Spinal cord (tissue), 10 donors: ENCODE results near the gene SKIC8. TPM values are rescaled to one million over a fixed set of nuclear protein-coding genes. Genes with fewer than 3 reads are reported as not detected.
A peak's percentile ranks its signal among the peaks of the same experiment; 100 is the strongest.

Source experiments
- DNase-seq, 6 donors: peaks; one replicate each; pipeline versions ENCODE4 v3.0.0 to v3.0.0-alpha.2; 2013 to 2015; ENCODE audit warnings: low spot score in 6 of 6, low read depth in 4 of 6
- H3K27ac ChIP-seq: one replicate; pipeline ENCODE4 v1.5.1; 2013; ENCODE audit warnings: low read depth, low read length, control low read depth
- H3K27me3 ChIP-seq: one replicate; pipeline ENCODE4 v1.6.1; 2013; ENCODE audit warnings: low read length; ENCODE audit not compliant: control insufficient read depth, insufficient read depth
- H3K36me3 ChIP-seq: one replicate; pipeline ENCODE4 v1.6.1; 2013; ENCODE audit warnings: low read length; ENCODE audit not compliant: control insufficient read depth, insufficient read depth
- H3K4me1 ChIP-seq: one replicate; pipeline ENCODE4 v1.6.1; 2013; ENCODE audit warnings: low read length; ENCODE audit not compliant: control insufficient read depth, insufficient read depth
- H3K4me3 ChIP-seq: one replicate; pipeline ENCODE4 v1.5.1; 2013; ENCODE audit warnings: low read depth, low read length, control low read depth
- H3K9me3 ChIP-seq: one replicate; pipeline ENCODE4 v1.6.1; 2013; ENCODE audit warnings: low read length; ENCODE audit not compliant: control insufficient read depth, insufficient read depth
- WGBS: methylation state at CpG from one replicate; pipeline ENCODE4 v1.1.5; 2013; ENCODE audit warnings: missing lambda C conversion rate; ENCODE audit not compliant: insufficient coverage; 5-methylcytosine and 5-hydroxymethylcytosine counted together
- polyA plus RNA-seq, 2 donors: library from polyadenylated mRNA; unstranded; fragments of 120-200 nt; gene quantifications; one replicate each; pipeline ENCODE4 v1.2.1, GENCODE V29; 2013; ENCODE audit not compliant: insufficient read length in 2 of 2
- total RNA-seq, 2 donors: library from RNA; depleted of rRNA in 1 of 2; stranded (reverse); fragments of 120-200 nt in 1 of 2; fragments of >200 nt in 1 of 2; gene quantifications; one replicate each; pipeline versions ENCODE4 v1.2.3 to v1.2.4, GENCODE V29; 2013 to 2014
- donor health status: healthy.

SKIC8 gene
- total and polyA plus RNA-seq, 4 donors, result 71.8 to 104 (median 93.8) TPM

DNA sequence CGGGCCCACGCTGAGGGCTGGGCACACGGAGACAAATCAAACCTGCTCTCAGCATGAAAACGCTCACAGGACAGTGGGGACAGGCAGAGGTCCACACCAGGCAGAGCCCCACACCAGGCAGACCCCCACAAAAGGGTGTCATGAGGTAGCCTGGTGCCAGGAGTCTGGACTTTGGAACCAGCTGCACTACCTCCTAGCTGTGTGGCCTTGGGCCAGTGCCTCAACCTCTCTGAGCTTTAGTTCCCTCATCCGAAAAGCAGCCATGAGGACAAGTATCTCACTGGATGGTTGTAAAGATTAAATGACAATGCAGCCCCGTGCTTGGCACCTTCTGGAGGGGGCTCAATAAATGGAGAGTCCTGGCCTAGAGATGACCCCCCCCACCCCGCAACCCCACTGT, 24.3 kb upstream of the SKIC8 start:
- Histone ChIP-seq H3K27ac (no peak overlapping the region), H3K36me3 (no peaks in the 10 kb centered on the region), H3K4me3 (no peak overlapping the region), H3K9me3 (no peaks in the 10 kb centered on the region), H3K27me3 (peaks cover 7% of the 10 kb centered on the region), H3K4me1 (peaks cover 45% of the 10 kb centered on the region)
- no peak for DNase-seq
- WGBS, result 51% methylated on average over 4 of the region's 7 CpGs

DNA sequence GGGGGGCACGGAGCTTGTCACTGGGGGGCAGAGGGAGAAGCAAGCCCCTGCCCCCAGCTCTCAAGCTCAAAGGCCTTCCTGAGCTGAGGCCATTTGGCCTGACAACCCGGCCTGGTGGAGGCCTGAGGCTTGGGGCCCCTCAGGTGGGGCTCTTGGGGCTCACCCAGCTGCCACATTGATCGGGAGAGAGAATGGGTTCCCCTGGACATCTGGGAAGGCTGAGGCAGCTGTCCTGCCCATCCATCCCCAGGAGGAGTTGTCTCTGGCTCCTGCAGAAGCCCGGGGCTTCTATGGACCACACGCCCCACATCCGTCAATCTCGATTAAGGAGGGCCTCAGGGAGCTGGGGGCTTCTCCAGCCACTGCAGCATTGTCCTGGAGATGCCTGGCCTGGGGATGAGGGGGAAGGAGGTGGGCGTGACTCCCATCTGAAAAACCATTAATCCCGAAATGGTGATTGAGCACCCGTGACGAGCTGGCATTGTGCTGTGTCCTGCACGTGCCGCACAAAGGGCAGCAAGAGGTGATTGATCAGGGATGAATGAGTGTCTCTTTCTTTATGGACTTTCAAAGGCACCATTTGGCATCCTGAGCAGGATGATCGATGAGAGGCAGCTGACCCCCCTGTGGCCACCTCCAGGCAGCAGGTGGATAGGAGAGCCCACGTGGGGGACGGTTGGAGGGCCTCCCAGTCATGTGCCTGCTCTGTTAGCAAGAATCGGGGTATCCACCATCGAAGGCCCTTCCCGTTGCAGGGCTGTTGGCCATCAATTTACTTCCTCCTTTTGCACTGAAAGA, 23.5 kb upstream of the SKIC8 start:
- DNase-seq, result peak in 1 of 6 donors; percentile 95
- H3K4me3 ChIP-seq, result no peak overlapping the region

DNA sequence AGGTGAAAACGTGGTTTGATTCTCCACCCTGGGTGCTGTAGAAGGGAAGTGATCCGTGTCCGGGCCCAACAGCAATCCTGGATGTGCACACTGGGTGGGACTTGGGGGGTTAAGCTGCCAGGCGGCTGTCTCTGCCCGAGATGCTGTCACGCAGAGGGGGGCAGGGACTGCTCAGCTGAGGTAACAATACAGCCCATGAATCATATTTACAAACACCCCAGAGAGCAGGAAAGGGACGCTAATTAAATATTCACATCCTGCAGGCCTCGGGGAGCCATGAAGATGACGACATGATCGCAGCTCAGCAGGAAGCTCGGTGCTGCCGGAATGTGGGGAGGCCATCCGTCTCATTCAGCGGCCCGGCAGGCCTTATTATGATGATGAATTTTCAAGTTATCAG, 22.8 kb upstream of the SKIC8 start:
- H3K4me3 ChIP-seq, result no peak overlapping the region
- H3K27ac ChIP-seq, result peak overlapping the region; percentile 57

More for the DNA sequence above, 23.5 kb upstream of the SKIC8 start:
- Histone ChIP-seq H3K4me1 (peaks cover 47% of the 10 kb centered on the region), H3K9me3 (no peaks in the 10 kb centered on the region), H3K36me3 (no peaks in the 10 kb centered on the region), H3K27ac (peak overlapping the region; percentile 57), H3K27me3 (peaks cover 3% of the 10 kb centered on the region)
- WGBS, result 33% methylated on average over 14 of the region's 19 CpGs

DNA sequence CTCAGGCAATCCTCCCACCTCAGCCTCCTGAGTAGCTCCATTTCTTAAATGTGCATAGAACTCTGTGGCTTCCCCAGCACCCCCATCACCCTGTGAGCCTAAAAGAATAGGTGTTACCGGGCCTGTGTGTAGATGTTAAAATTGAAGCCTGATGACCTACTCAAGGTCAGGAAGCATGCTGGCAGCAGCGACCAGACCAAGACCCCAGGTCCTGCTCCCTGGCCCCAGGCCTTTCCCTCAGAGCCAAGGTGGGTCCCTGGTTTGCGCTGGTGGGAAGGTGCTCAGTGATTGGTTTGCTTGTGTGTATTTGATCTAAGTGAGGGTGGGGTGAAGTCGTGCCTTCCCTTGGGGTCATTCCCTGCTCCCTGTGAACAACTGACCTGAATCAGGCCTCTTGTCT, 22.4 kb upstream of the SKIC8 start:
- H3K9me3 ChIP-seq, result no peaks in the 10 kb centered on the region
- peaks cover 53% of the 10 kb centered on the region for H3K4me1 ChIP-seq
- peak overlapping the region; percentile 10 for H3K27ac ChIP-seq
- no peak for DNase-seq
- 76% methylated on average over 4 of the region's 4 CpGs for WGBS
- no peak overlapping the region for H3K4me3 ChIP-seq
- H3K36me3 ChIP-seq, result no peaks in the 10 kb centered on the region
- H3K27me3 ChIP-seq, result peaks cover 3% of the 10 kb centered on the region

More for the DNA sequence above, 22.8 kb upstream of the SKIC8 start:
- no peaks in the 10 kb centered on the region for H3K9me3 ChIP-seq
- H3K36me3 ChIP-seq, result no peaks in the 10 kb centered on the region
- peaks cover 3% of the 10 kb centered on the region for H3K27me3 ChIP-seq
- peak in 2 of 6 donors; percentile 60 to 93 for DNase-seq
- WGBS, result 16% methylated on average over 11 of the region's 15 CpGs
- peaks cover 48% of the 10 kb centered on the region for H3K4me1 ChIP-seq

DNA sequence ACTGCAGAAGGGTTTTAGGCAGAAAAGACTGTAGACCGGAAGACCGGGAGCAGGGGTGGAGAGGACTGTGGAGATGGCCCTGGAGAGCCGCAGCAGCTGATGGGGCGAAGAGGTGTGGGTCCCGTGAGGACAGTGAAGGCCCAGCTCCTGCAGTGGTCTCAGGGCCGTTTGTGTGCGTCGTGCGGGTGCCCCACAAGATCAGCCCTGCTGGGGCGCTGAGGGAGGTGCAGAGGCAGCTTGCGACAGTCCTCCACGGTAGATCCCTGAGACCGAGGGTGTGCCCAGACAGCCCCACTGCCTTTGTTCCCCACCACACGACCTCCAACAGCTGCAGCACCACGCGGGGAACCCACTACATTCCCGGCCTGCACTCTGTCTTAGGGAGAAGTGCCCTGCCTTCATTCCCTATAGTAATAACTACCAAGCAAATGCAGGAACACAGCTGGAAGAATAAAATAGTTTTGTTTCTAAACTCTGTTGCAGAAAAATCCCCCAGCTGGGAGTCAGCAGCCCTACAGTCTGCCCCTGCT, 21.7 kb upstream of the SKIC8 start:
- no peak overlapping the region for H3K4me3 ChIP-seq
- H3K27ac ChIP-seq, result no peak overlapping the region
- WGBS, result 71% methylated on average over 16 of the region's 17 CpGs
- DNase-seq, result peak in 1 of 6 donors; percentile 30
- peaks cover 3% of the 10 kb centered on the region for H3K27me3 ChIP-seq
- H3K4me1 ChIP-seq, result peaks cover 59% of the 10 kb centered on the region
- H3K9me3 ChIP-seq, result no peaks in the 10 kb centered on the region
- H3K36me3 ChIP-seq, result no peaks in the 10 kb centered on the region

DNA sequence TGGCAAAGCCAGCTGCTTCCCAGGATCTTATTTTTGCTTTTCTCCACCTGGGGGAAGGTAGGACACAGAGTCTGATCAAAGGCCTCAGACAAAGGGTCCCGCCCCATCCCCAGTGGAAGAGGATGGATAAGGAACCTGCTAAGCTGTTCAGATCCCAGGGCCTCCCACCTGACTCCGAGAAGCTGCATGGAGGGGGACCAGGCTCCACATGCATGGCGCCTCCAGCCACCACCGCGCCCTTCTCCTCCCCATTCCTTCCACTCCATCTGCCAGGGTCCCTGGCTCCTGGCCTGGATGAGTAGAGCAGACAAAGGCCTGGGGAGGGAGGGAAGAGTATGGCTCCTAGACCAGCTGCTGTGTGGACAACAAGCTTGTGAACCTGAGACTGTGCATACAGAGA, 20.8 kb upstream of the SKIC8 start:
- Histone ChIP-seq H3K36me3 (no peaks in the 10 kb centered on the region), H3K27me3 (peaks cover 3% of the 10 kb centered on the region), H3K9me3 (no peaks in the 10 kb centered on the region), H3K27ac (no peak overlapping the region), H3K4me3 (no peak overlapping the region), H3K4me1 (peaks cover 64% of the 10 kb centered on the region)
- peak in 1 of 6 donors; percentile 22 for DNase-seq
- WGBS, result 83% methylated on average over 2 of the region's 5 CpGs

DNA sequence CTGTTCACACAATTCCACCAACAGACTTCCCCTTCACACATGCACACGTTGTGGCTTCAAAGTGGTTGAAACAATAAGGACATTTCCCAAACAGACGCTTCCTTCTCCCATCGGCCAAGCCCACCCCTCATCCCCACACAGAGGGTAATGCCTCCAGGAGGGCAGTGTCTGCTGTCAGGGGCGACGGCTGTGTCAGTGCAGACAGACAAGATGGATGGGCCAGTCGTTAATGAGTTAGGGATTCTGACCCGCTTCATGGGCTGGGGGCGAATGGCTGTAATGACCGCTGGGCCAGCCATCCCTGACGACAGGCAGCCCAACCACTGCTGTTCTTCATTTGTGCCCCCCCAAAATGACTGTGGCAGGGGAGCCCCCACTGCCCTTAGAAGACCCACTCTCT, 20.2 kb upstream of the SKIC8 start:
- H3K4me1 ChIP-seq, result peaks cover 61% of the 10 kb centered on the region
- no peak overlapping the region for H3K27ac ChIP-seq
- no peaks in the 10 kb centered on the region for H3K9me3 ChIP-seq
- peaks cover 3% of the 10 kb centered on the region for H3K27me3 ChIP-seq
- H3K4me3 ChIP-seq, result no peak overlapping the region
- 40% methylated on average over 7 of the region's 10 CpGs for WGBS
- no peaks in the 10 kb centered on the region for H3K36me3 ChIP-seq
- DNase-seq, result no peak

DNA sequence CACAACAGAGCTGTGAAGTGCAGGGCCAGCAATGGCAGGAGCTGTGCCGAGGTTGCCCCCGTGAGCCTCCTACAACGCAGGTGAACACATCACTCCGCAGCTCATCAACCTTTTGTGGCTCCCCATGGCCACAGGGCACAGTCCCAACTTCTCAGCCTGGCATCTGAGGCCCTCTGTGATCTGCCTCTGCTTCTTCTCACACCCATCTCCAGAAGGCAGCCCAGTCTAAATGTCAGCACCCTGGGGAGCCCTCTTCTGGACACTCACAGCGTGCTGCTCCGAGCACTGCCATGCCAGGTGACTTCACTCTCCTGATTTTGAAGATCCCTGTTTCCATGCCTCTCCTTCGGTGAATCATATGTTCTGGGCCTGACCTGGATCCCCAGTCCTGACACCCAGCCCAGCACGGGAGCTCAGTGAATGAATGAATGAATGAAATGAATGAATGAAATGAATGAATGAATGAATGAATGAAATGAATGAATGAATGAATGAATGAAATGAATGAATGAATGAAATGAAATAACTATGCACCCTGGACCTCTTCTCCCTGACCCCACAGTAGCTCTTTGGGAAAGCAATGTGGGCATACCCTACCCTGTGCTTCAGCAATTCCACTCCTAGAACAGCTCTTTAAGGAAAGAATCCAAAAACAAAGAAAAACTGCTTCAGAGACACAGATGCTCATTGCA, 17.9 kb upstream of the SKIC8 start:
- DNase-seq, result peak in 1 of 6 donors; percentile 39
- Histone ChIP-seq H3K27me3 (peaks cover 1% of the 10 kb centered on the region), H3K4me3 (no peak overlapping the region), H3K4me1 (peaks cover 39% of the 10 kb centered on the region), H3K9me3 (no peaks in the 10 kb centered on the region), H3K27ac (peak overlapping the region; percentile 78), H3K36me3 (no peaks in the 10 kb centered on the region)
- WGBS, result 69% methylated on average over 8 of the region's 8 CpGs

DNA sequence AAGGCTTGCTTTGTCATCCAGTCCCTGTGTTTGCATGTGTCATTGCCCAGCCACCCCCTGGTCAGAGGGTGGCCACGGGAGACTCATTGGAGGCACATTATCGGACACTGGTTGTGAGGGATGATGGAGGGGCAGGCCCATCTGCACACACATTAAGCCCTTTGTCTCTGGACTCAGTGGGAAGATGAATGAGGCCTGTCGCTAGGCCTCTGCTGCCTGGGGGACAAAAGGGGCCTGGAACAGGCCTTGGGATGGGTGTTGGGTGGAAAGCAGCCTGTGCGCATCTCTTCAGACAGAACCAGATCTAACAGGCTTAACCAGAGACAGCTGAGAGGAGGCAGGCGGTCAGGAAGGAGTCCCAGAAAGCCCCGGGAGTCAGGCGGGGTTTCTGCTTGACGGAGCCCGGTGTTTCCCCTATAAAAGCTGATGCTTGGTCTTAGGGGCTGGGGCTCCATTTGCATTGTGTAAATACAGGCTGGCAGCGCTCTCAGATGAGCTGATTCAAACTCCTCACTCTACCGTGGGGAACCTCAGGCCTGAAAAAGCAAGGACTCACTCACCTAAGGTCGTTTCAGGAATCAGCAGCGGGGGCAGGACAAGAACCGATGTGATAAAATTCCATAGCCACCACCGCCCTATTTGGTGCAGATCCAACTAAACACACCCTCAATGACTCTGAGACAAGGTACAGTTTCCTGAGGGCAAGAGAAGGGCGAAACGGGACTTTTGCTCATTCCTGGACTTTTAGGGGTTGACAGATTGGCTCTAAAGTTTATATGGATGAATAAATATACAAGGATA, 17.1 kb upstream of the SKIC8 start:
- Histone ChIP-seq H3K4me1 (peaks cover 31% of the 10 kb centered on the region), H3K9me3 (no peaks in the 10 kb centered on the region), H3K36me3 (no peaks in the 10 kb centered on the region), H3K4me3 (no peak overlapping the region), H3K27ac (peak overlapping the region; percentile 78), H3K27me3 (no peaks in the 10 kb centered on the region)
- DNase-seq, result peak in 3 of 6 donors; percentile 57 to 86 (median 81)
- WGBS, result 46% methylated on average over 8 of the region's 17 CpGs
